IMR-90 (cell line): ENCODE results near the gene NRP1. TPM values are rescaled to one million over a fixed set of nuclear protein-coding genes. Genes with fewer than 3 reads are reported as not detected.

Experiments
- ATAC-seq: fragments of 200-7000 bp; cut with Tn5 transposase; 2 replicates; pipeline ENCODE4 v1.9.1; 2020; ENCODE audit warnings: low read depth, mild to moderate bottlenecking, moderate library complexity
- BruUV-seq: library from RNA; stranded (reverse); fragments of 400-500 nt; replicated peaks from 2 replicates; lab custom pipeline; 2021; lab: Mats Ljungman, UMichigan
- CTCF ChIA-PET: fragments of 300-600 bp; formaldehyde crosslinking; extraction: SDS; loops from one replicate; lab custom pipeline; 2021; ENCODE audit warnings: antibody characterized with exemption; lab: Yijun Ruan, JAX
- POLR2A ChIA-PET: fragments of 300-600 bp; sonication (Branson Sonifier 250); formaldehyde crosslinking; loops from one replicate; lab custom pipeline; 2022; ENCODE audit warnings: antibody characterized with exemption; ENCODE audit not compliant: unreplicated experiment; lab: Charles Lee
- DNase-seq: peaks from one replicate; pipeline ENCODE4 v3.0.0; 2013
- H2AFZ ChIP-seq: replicated peaks from 2 replicates; pipeline ENCODE3; 2013; ENCODE audit warnings: low read length, mild to moderate bottlenecking; ENCODE audit not compliant: poor library complexity
- H2AK5ac ChIP-seq: 2 replicates; pipeline ENCODE4 v1.6.1; 2013; ENCODE audit warnings: low read depth, low read length, inconsistent platforms
- H2AK9ac ChIP-seq: replicated peaks from 2 replicates; pipeline ENCODE3; 2013; ENCODE audit warnings: mild to moderate bottlenecking, low read depth, low read length, moderate library complexity; ENCODE audit not compliant: poor library complexity
- H2BK120ac ChIP-seq: 2 replicates; pipeline ENCODE4 v1.6.1; 2013; ENCODE audit warnings: low read depth, low read length, inconsistent platforms
- H2BK15ac ChIP-seq: 3 replicates; pipeline ENCODE4 v1.6.1; 2013; ENCODE audit warnings: low read depth, low read length, inconsistent platforms
- H2BK20ac ChIP-seq: 2 replicates; pipeline ENCODE4 v1.6.1; 2013; ENCODE audit warnings: low read depth, mild to moderate bottlenecking, inconsistent platforms, low read length, moderate library complexity
- H2BK5ac ChIP-seq: 2 replicates; pipeline ENCODE4 v1.6.1; 2013; ENCODE audit warnings: mild to moderate bottlenecking, low read depth, low read length, inconsistent platforms; ENCODE audit not compliant: poor library complexity, severe bottlenecking
- H3K14ac ChIP-seq: replicated peaks from 2 replicates; pipeline ENCODE4 v1.6.1; 2013; ENCODE audit warnings: low read depth, low read length, inconsistent platforms
- H3K18ac ChIP-seq: 2 replicates; pipeline ENCODE4 v1.6.1; 2013; ENCODE audit warnings: low read depth, low read length, control low read depth
- H3K23ac ChIP-seq: 2 replicates; pipeline ENCODE4 v1.6.1; 2013; ENCODE audit warnings: low read depth, low read length, inconsistent platforms
- H3K27ac ChIP-seq: 2 replicates; pipeline ENCODE4 v1.5.1; 2013; ENCODE audit warnings: mild to moderate bottlenecking, control low read depth, low read length; ENCODE audit not compliant: insufficient read depth
- H3K27me3 ChIP-seq: 2 replicates; pipeline ENCODE4 v1.6.1; 2013; ENCODE audit warnings: low read length; ENCODE audit not compliant: control insufficient read depth, insufficient read depth
- H3K36me3 ChIP-seq: 2 replicates; pipeline ENCODE4 v1.6.1; 2013; ENCODE audit warnings: low read length, mixed read lengths; ENCODE audit not compliant: control insufficient read depth, insufficient read depth
- H3K4ac ChIP-seq: 2 replicates; pipeline ENCODE4 v1.6.1; 2013; ENCODE audit warnings: low read depth, low read length, inconsistent platforms
- H3K4me1 ChIP-seq: 2 replicates; pipeline ENCODE4 v1.6.1; 2013; ENCODE audit warnings: low read length, mixed read lengths; ENCODE audit not compliant: control insufficient read depth, insufficient read depth
- H3K4me2 ChIP-seq: 2 replicates; pipeline ENCODE4 v1.6.1; 2013; ENCODE audit warnings: low read depth, mild to moderate bottlenecking, control low read depth, low read length, moderate library complexity
- H3K4me3 ChIP-seq: 2 replicates; pipeline ENCODE4 v1.5.1; 2013; ENCODE audit warnings: low read depth, mild to moderate bottlenecking, control low read depth, low read length, moderate library complexity; ENCODE audit not compliant: insufficient read depth
- H3K56ac ChIP-seq: 2 replicates; pipeline ENCODE4 v1.6.1; 2013; ENCODE audit warnings: low read length, inconsistent platforms; ENCODE audit not compliant: insufficient read depth; ENCODE audit errors: extremely low read depth
- H3K79me1 ChIP-seq, 2 experiments: 2 replicates each; pipeline ENCODE4 v1.6.1; 2013; ENCODE audit warnings: low read length in 2 of 2, inconsistent platforms in 1 of 2, low read depth in 1 of 2
- H3K9ac ChIP-seq: 2 replicates; pipeline ENCODE4 v1.6.1; 2013; ENCODE audit warnings: low read depth, low read length, control low read depth
- H3K9me1 ChIP-seq: 2 replicates; pipeline ENCODE4 v1.6.1; 2013; ENCODE audit warnings: low read length, inconsistent platforms; ENCODE audit not compliant: insufficient read depth
- H3K9me3 ChIP-seq: 2 replicates; pipeline ENCODE4 v1.6.1; 2013; ENCODE audit warnings: low read length; ENCODE audit not compliant: control insufficient read depth, insufficient read depth
- H4K20me1 ChIP-seq: 2 replicates; pipeline ENCODE4 v1.6.1; 2013; ENCODE audit warnings: low read length, inconsistent platforms; ENCODE audit not compliant: insufficient read depth
- H4K5ac ChIP-seq: 2 replicates; pipeline ENCODE4 v1.6.1; 2013; ENCODE audit warnings: mild to moderate bottlenecking, low read depth, low read length, control low read depth
- H4K8ac ChIP-seq, 2 experiments: 2 replicates each; pipeline ENCODE4 v1.6.1; 2013; ENCODE audit warnings: low read depth in 2 of 2, low read length in 2 of 2, control low read depth in 1 of 2, inconsistent platforms in 1 of 2
- H4K91ac ChIP-seq: 2 replicates; pipeline ENCODE4 v1.6.1; 2013; ENCODE audit warnings: low read depth, low read length, inconsistent platforms; ENCODE audit not compliant: insufficient read depth
- CEBPB ChIP-seq: IDR thresholded peaks from 2 replicates; pipeline ENCODE4 v1.6.1; 2012; ENCODE audit warnings: low read depth, low read length, improper control_type of control experiment
- CHD1 ChIP-seq: IDR thresholded peaks from 2 replicates; pipeline ENCODE4 v1.6.1; 2012; ENCODE audit warnings: low read depth, low read length, improper control_type of control experiment
- MAFK ChIP-seq: IDR thresholded peaks from 2 replicates; pipeline ENCODE4 v1.6.1; 2012; ENCODE audit warnings: low read depth, low read length, improper control_type of control experiment
- MAZ ChIP-seq: IDR thresholded peaks from 2 replicates; pipeline ENCODE4 v1.6.1; 2012; ENCODE audit warnings: low read depth, mild to moderate bottlenecking, low read length, improper control_type of control experiment, moderate library complexity, borderline replicate concordance
- RFX5 ChIP-seq: IDR thresholded peaks from 2 replicates; pipeline ENCODE4 v1.8.0; 2012; ENCODE audit warnings: low read depth, mild to moderate bottlenecking, low read length, moderate library complexity
- WGBS, 2 experiments: methylation state at CpG; one replicate each; pipeline versions ENCODE4 v1.1.5 to v1.1.7; 2013; ENCODE audit warnings: missing lambda C conversion rate in 2 of 2; ENCODE audit not compliant: insufficient read length in 1 of 2; ENCODE audit errors: extremely low coverage in 2 of 2; 5-methylcytosine and 5-hydroxymethylcytosine counted together
- dilution Hi-C: fragments of 300-500 bp; cut with HindIII; formaldehyde crosslinking; loops from one replicate; pipeline ENCODE4 v1.14.3; 2018; ENCODE audit warnings: low sequenced_read_pairs; ENCODE audit not compliant: unreplicated experiment
- in situ Hi-C: fragments of 300-500 bp; cut with MboI; formaldehyde crosslinking; loops from 3 replicates; pipeline ENCODE4 v1.14.3; 2019; ENCODE audit warnings: low sequenced_read_pairs, inconsistent platforms, mixed read lengths
- intact Hi-C: fragments of 100-400 bp; cut with micrococcal nuclease; formaldehyde crosslinking; loops from 2 replicates; pipeline ENCODE4 v1.10.0; 2022
- polyA plus RNA-seq, 3 experiments: library from polyadenylated mRNA; depleted of rRNA; stranded (reverse); fragments of >200 nt; gene quantifications; 2 replicates each; pipeline ENCODE4 v1.2.3, GENCODE V29; 2012; ENCODE audit warnings: low replicate concordance in 1 of 3
- total RNA-seq: library from RNA; depleted of rRNA; stranded (reverse); fragments of >200 nt; gene quantifications from 2 replicates; pipeline ENCODE4 v1.2.3, GENCODE V29; 2012
- TF ChIP-seq, protein P1 (sequence below): conservative IDR thresholded peaks from 2 replicates; pipeline ENCODE4 v1.5.1; 2012; ENCODE audit warnings: mild to moderate bottlenecking, low read depth, low read length, improper control_type of control experiment

NRP1 gene
- total and polyA plus RNA-seq, 2 of the 4 experiments (the other 2 are of a cell fraction) = 108 to 227 TPM

DNA sequence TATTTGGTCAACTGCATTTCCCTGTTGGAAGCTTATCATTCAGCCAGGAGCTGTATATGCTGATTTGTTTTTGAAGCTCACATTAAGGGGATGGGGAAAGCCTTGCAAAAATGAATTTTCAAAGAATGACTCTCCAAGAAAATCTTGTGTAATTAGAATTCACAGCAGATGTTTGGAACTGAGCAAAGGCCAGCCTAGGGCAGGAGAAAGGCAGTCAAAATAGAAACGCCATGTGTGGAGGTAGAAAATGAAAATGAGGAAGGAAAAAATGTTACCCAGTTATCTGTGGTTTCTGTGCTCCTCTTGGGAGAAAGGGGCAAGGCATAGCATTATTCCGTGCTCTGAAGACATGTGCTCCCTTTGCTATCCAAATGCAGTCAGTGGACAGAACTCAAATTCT lies 93.5 kb downstream of the NRP1 start:
- Histone ChIP-seq H2BK120ac (peak overlapping the region; percentile 86), H3K36me3 (no peaks in the 10 kb centered on the region; the same call in 1 of the 2 replicates), H4K91ac (peak overlapping the region; percentile 13; the same call in 1 of the 2 replicates), H3K56ac (no peak overlapping the region), H3K4ac (peak overlapping the region; percentile 16), H3K14ac (peak overlapping the region; percentile 63), H2BK20ac (peak overlapping the region; percentile 75; the same call in 1 of the 2 replicates), H3K4me2 (peak overlapping the region; percentile 63), H2BK15ac (0 out of 3 replicates have a peak overlapping the region, but pooled peaks have one; percentile 77), H3K23ac (peak overlapping the region; percentile 74; the same call in 1 of the 2 replicates), H3K4me3 (no peak overlapping the region), H2BK5ac (peak overlapping the region; percentile 96), H3K4me1 (peaks cover 20% of the 10 kb centered on the region), H4K20me1 (no peaks in the 10 kb centered on the region; the same call in 1 of the 2 replicates), H4K5ac (peak overlapping the region; percentile 83; the same call in 1 of the 2 replicates), H3K18ac (peak overlapping the region; percentile 92; the same call in 1 of the 2 replicates), H2AFZ (no peak overlapping the region), H3K27ac (no peak overlapping the region; the same call in 1 of the 2 replicates), H4K8ac (peak overlapping the region; percentile 9 to 32; a peak in 3 of 4 replicates), H3K9me1 (peaks cover 6% of the 10 kb centered on the region; the same call in 1 of the 2 replicates), H3K79me1 (peaks cover 16 to 42% of the 10 kb centered on the region in 2 experiments; a peak in 3 of 4 replicates), H2AK5ac (no peak overlapping the region), H3K27me3 (no peaks in the 10 kb centered on the region), H2AK9ac (no peak overlapping the region), H3K9me3 (no peaks in the 10 kb centered on the region), H3K9ac (no peak overlapping the region; the same call in 1 of the 2 replicates)
- ATAC-seq (peak; percentile 9), DNase-seq (peak; percentile 46)
- intact Hi-C loops (no loop called here), in situ Hi-C loops (no loop called here), dilution Hi-C loops (no loop called here)
- ChIA-PET CTCF (interaction anchor here (0.7 to 1.6 kb wide), 3 partner anchors 9 to 125 kb away, joined by 3 to 7 read pairs (median 4); no protein-coding TSS in a partner anchor), POLR2A (no interaction called here)
- 83% methylated on average over 1 of the region's 2 CpGs; no CpG with 5 or more reads in 1 of the 2 experiments for WGBS, 2 experiments
- TF ChIP-seq MAFK = no peak
- no peak for TF ChIP-seq CEBPB
- no peak for TF ChIP-seq CHD1
- no peak for TF ChIP-seq MAZ
- TF ChIP-seq, protein P1, sequence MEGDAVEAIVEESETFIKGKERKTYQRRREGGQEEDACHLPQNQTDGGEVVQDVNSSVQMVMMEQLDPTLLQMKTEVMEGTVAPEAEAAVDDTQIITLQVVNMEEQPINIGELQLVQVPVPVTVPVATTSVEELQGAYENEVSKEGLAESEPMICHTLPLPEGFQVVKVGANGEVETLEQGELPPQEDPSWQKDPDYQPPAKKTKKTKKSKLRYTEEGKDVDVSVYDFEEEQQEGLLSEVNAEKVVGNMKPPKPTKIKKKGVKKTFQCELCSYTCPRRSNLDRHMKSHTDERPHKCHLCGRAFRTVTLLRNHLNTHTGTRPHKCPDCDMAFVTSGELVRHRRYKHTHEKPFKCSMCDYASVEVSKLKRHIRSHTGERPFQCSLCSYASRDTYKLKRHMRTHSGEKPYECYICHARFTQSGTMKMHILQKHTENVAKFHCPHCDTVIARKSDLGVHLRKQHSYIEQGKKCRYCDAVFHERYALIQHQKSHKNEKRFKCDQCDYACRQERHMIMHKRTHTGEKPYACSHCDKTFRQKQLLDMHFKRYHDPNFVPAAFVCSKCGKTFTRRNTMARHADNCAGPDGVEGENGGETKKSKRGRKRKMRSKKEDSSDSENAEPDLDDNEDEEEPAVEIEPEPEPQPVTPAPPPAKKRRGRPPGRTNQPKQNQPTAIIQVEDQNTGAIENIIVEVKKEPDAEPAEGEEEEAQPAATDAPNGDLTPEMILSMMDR = no peak
- no peak for TF ChIP-seq RFX5
- BruUV-seq = no TSS peak
